ENCODE measurements around the gene G3BP2. TPM values are rescaled to one million over a fixed set of nuclear protein-coding genes. Genes with fewer than 3 reads are reported as not detected.

The G3BP2 gene
- total and polyA plus RNA-seq, 2 donors from 2014 or later = 31.4 to 111 TPM

- no peak overlapping the region for H3K27ac ChIP-seq (ENCODE audit: low read depth in 2 of 2, low read length in 2 of 2)
- intact Hi-C loops (cut with DNase I) = no loop called here
- no peaks in the 10 kb centered on the region for H3K9me3 ChIP-seq (ENCODE audit: control insufficient read depth in 2 of 3, insufficient read depth in 1 of 3, low read length in 3 of 3)
- H3K36me3 ChIP-seq (ENCODE audit: control insufficient read depth in 2 of 3, insufficient read depth in 3 of 3, low read length in 3 of 3) = no peaks in the 10 kb centered on the region
- FAIRE-seq (no peak), DNase-seq (no peak)
- TF ChIP-seq, protein P1, sequence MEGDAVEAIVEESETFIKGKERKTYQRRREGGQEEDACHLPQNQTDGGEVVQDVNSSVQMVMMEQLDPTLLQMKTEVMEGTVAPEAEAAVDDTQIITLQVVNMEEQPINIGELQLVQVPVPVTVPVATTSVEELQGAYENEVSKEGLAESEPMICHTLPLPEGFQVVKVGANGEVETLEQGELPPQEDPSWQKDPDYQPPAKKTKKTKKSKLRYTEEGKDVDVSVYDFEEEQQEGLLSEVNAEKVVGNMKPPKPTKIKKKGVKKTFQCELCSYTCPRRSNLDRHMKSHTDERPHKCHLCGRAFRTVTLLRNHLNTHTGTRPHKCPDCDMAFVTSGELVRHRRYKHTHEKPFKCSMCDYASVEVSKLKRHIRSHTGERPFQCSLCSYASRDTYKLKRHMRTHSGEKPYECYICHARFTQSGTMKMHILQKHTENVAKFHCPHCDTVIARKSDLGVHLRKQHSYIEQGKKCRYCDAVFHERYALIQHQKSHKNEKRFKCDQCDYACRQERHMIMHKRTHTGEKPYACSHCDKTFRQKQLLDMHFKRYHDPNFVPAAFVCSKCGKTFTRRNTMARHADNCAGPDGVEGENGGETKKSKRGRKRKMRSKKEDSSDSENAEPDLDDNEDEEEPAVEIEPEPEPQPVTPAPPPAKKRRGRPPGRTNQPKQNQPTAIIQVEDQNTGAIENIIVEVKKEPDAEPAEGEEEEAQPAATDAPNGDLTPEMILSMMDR (IDR thresholded peaks at IDR 0.05; ENCODE audit: borderline replicate concordance, extremely low read depth, insufficient read depth) = no peak
- no peak overlapping the region for H3K4me3 ChIP-seq (ENCODE audit: low read length in 3 of 3)
- no peaks in the 10 kb centered on the region for H3K4me1 ChIP-seq (ENCODE audit: control insufficient read depth in 2 of 3, insufficient read depth in 2 of 3, low read depth in 1 of 3, low read length in 3 of 3)
- H3K27me3 ChIP-seq (ENCODE audit: control insufficient read depth, insufficient read depth, low read length) = no peaks in the 10 kb centered on the region
- no peak overlapping the region for H3K9ac ChIP-seq (ENCODE audit: low read length in 3 of 3)
Observed at GRCh38 chr4:75621715-75622114, 51.5 kb downstream of the G3BP2 start.

DNA sequence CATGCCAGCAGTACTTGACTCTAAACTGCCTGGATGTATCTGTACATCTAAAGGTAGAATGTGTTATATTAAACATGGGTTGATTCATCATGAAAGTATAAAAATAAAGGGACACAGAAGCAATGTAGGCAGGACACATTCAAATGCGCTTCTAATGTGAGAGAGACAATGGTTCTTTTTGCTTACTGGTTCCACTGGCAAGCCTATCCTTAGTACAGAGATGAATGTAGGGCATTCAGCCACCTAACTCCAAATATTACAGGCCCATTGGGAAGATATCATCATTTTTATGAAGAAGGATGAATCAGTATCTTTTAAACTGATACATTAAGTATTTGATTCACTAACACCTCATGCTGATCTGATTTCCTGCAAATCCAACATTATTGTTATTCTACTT lies 60.9 kb downstream of the G3BP2 start:
- no peaks in the 10 kb centered on the region for H3K4me1 ChIP-seq (ENCODE audit: control insufficient read depth in 2 of 3, insufficient read depth in 2 of 3, low read depth in 1 of 3, low read length in 3 of 3)
- TF ChIP-seq, protein P1 (IDR thresholded peaks at IDR 0.05; ENCODE audit: borderline replicate concordance, extremely low read depth, insufficient read depth) = no peak
- FAIRE-seq (no peak), DNase-seq (no peak)
- H3K27ac ChIP-seq (ENCODE audit: low read depth in 2 of 2, low read length in 2 of 2) = no peak overlapping the region
- no peak overlapping the region for H3K9ac ChIP-seq (ENCODE audit: low read length in 3 of 3)
- H3K9me3 ChIP-seq (ENCODE audit: control insufficient read depth in 2 of 3, insufficient read depth in 1 of 3, low read length in 3 of 3) = no peaks in the 10 kb centered on the region
- intact Hi-C loops (cut with DNase I) = no loop called here
- no peaks in the 10 kb centered on the region for H3K36me3 ChIP-seq (ENCODE audit: control insufficient read depth in 2 of 3, insufficient read depth in 3 of 3, low read length in 3 of 3)
- H3K27me3 ChIP-seq (ENCODE audit: control insufficient read depth, insufficient read depth, low read length) = no peaks in the 10 kb centered on the region
- H3K4me3 ChIP-seq (ENCODE audit: low read length in 3 of 3) = no peak overlapping the region

GRCh38 chr4:75605928-75606327 lies 67.3 kb downstream of the G3BP2 start:
- H3K9me3 ChIP-seq (ENCODE audit: control insufficient read depth in 2 of 3, insufficient read depth in 1 of 3, low read length in 3 of 3) = no peaks in the 10 kb centered on the region
- H3K27ac ChIP-seq (ENCODE audit: low read depth in 2 of 2, low read length in 2 of 2) = no peak overlapping the region
- H3K4me3 ChIP-seq (ENCODE audit: low read length in 3 of 3) = no peak overlapping the region
- intact Hi-C loops (cut with DNase I) = no loop called here
- H3K36me3 ChIP-seq (ENCODE audit: control insufficient read depth in 2 of 3, insufficient read depth in 3 of 3, low read length in 3 of 3) = no peaks in the 10 kb centered on the region
- no peaks in the 10 kb centered on the region for H3K27me3 ChIP-seq (ENCODE audit: control insufficient read depth, insufficient read depth, low read length)
- DNase-seq (no peak), FAIRE-seq (no peak)
- H3K9ac ChIP-seq (ENCODE audit: low read length in 3 of 3) = no peak overlapping the region
- TF ChIP-seq, protein P1 (IDR thresholded peaks at IDR 0.05; ENCODE audit: borderline replicate concordance, extremely low read depth, insufficient read depth) = no peak
- no peaks in the 10 kb centered on the region for H3K4me1 ChIP-seq (ENCODE audit: control insufficient read depth in 2 of 3, insufficient read depth in 2 of 3, low read depth in 1 of 3, low read length in 3 of 3)

- FAIRE-seq (no peak), DNase-seq (no peak)
- H3K4me3 ChIP-seq (ENCODE audit: low read length in 3 of 3) = no peak overlapping the region
Observed at GRCh38 chr4:75599647-75600046, 73.6 kb downstream of the G3BP2 start.

More at GRCh38 chr4:75599647-75600046, 73.6 kb downstream of the G3BP2 start:
- Histone ChIP-seq H3K27me3 (ENCODE audit: control insufficient read depth, insufficient read depth, low read length) (no peaks in the 10 kb centered on the region), H3K9ac (ENCODE audit: low read length in 3 of 3) (no peak overlapping the region), H3K9me3 (ENCODE audit: control insufficient read depth in 2 of 3, insufficient read depth in 1 of 3, low read length in 3 of 3) (no peaks in the 10 kb centered on the region), H3K4me1 (ENCODE audit: control insufficient read depth in 2 of 3, insufficient read depth in 2 of 3, low read depth in 1 of 3, low read length in 3 of 3) (no peaks in the 10 kb centered on the region), H3K36me3 (ENCODE audit: control insufficient read depth in 2 of 3, insufficient read depth in 3 of 3, low read length in 3 of 3) (peaks cover 0 to 12% (median under 1%) of the 10 kb centered on the region in 3 donors), H3K27ac (ENCODE audit: low read depth in 2 of 2, low read length in 2 of 2) (no peak overlapping the region)
- TF ChIP-seq, protein P1 (IDR thresholded peaks at IDR 0.05; ENCODE audit: borderline replicate concordance, extremely low read depth, insufficient read depth) = no peak
- intact Hi-C loops (cut with DNase I) = no loop called here
